ENCODE results near the gene LPAR2.
"Not testable (repeated sequence)": the region's sequence is repeated elsewhere in the genome, so short reads cannot be mapped to it uniquely, and the experiment has no call there.

LPAR2 gene

GRCh38 chr19:19628501-19629134 lies 598 bp upstream of the LPAR2 start:
- peak; percentile 37 for DNase-seq

GRCh38 chr19:19626516-19627472 lies 1.2 kb downstream of the LPAR2 start:
- DNase-seq, result no peak

GRCh38 chr19:19624032-19624570 lies 3.9 kb downstream of the LPAR2 start:
- DNase-seq, result no peak

GRCh38 chr19:19623383-19623782 lies 4.6 kb downstream of the LPAR2 start:
- no peak for DNase-seq

GRCh38 chr19:19619849-19620210 lies 8.2 kb downstream of the LPAR2 start:
- no peak for DNase-seq

GRCh38 chr19:19619181-19619848 lies 8.7 kb downstream of the LPAR2 start:
- no peak for DNase-seq

GRCh38 chr19:19618219-19619051 lies 9.6 kb downstream of the LPAR2 start, which contains the start of gene PBX4:
Gene PBX4, minus strand, starts transcription at chr19:19618687. Its CDS starts 58 bp downstream, at chr19:19618629.
- peak; percentile 87 for DNase-seq

GRCh38 chr19:19615086-19615485 lies 12.9 kb downstream of the LPAR2 start:
- DNase-seq, result no peak

- DNase-seq, result no peak
These were observed 14.5 kb downstream of the LPAR2 start for GRCh38 chr19:19613506-19613905.

GRCh38 chr19:19610376-19611202 lies 17.4 kb downstream of the LPAR2 start:
- no peak for DNase-seq

- not testable (repeated sequence) for DNase-seq
These were observed 21.3 kb downstream of the LPAR2 start for GRCh38 chr19:19606686-19607085.

- no peak for DNase-seq
These were observed 22.0 kb downstream of the LPAR2 start for GRCh38 chr19:19606021-19606420.

GRCh38 chr19:19602713-19603324 lies 25.2 kb downstream of the LPAR2 start:
- DNase-seq, result no peak

- no peak for DNase-seq
These were observed 25.8 kb downstream of the LPAR2 start for GRCh38 chr19:19602136-19602712.

GRCh38 chr19:19600793-19601330 lies 27.2 kb downstream of the LPAR2 start:
- DNase-seq, result no peak

- DNase-seq, result not testable (repeated sequence)
These were observed 29.1 kb downstream of the LPAR2 start for GRCh38 chr19:19598728-19599451.

GRCh38 chr19:19597809-19598306 lies 30.2 kb downstream of the LPAR2 start:
- DNase-seq, result no peak

- no peak for DNase-seq
These were observed 32.8 kb downstream of the LPAR2 start for GRCh38 chr19:19595171-19595701.

GRCh38 chr19:19594381-19594780 lies 33.6 kb downstream of the LPAR2 start:
- no peak for DNase-seq

Measured in NCI-H1048 (cell line).